ENCODE data around the gene ADAMTSL4.
A peak's percentile ranks its signal among the peaks of the same experiment; 100 is the strongest.
"Not testable (repeated sequence)": the region's sequence is repeated elsewhere in the genome, so short reads cannot be mapped to it uniquely, and the experiment has no call there.

ADAMTSL4 gene

DNA sequence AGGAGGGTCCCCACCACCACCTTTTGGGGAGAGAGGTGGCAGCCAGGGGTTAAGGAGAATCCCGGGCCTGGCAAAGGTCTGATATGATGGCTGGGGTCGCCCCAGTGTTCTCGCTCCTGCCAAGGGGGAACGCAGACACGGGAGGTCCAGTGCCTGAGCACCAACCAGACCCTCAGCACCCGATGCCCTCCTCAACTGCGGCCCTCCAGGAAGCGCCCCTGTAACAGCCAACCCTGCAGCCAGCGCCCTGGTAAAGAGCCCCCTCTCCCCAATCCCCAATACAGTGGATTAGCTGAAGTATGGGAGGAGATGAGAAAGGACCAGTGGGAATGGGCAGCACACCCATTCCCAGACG, 10.4 kb downstream of the ADAMTSL4 start:
- no peaks in the 10 kb centered on the region for H3K27me3 ChIP-seq
- no peaks in the 10 kb centered on the region for H3K9me3 ChIP-seq
- H3K36me3 ChIP-seq, result no peaks in the 10 kb centered on the region
- no peak for TF ChIP-seq Cebpa-rat (IDR thresholded peaks at IDR 0.05)
- H3K4me2 ChIP-seq, result no peak overlapping the region
- peaks cover 55% of the 10 kb centered on the region for H3K4me1 ChIP-seq
- H3K9ac ChIP-seq, result no peak overlapping the region
- H3K27ac ChIP-seq, result 0 out of 2 replicates have a peak overlapping the region, but pooled peaks have one; percentile 38
- no peak overlapping the region for H3K4me3 ChIP-seq
- peaks cover 39% of the 10 kb centered on the region for H4K20me1 ChIP-seq

DNA sequence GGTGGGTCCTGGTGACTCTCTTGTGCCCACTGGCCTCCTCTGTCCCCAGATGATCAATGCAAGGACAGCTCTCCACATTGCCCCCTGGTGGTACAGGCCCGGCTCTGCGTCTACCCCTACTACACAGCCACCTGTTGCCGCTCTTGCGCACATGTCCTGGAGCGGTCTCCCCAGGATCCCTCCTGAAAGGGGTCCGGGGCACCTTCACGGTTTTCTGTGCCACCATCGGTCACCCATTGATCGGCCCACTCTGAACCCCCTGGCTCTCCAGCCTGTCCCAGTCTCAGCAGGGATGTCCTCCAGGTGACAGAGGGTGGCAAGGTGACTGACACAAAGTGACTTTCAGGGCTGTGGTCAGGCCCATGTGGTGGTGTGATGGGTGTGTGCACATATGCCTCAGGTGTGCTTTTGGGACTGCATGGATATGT, 10.8 kb downstream of the ADAMTSL4 start:
- peak overlapping the region; percentile 100 for H3K4me2 ChIP-seq
- no peak overlapping the region for H3K27ac ChIP-seq
- no peaks in the 10 kb centered on the region for H3K27me3 ChIP-seq
- no peak overlapping the region for H3K4me3 ChIP-seq
- peaks cover 59% of the 10 kb centered on the region for H3K4me1 ChIP-seq
- no peak overlapping the region for H3K9ac ChIP-seq
- H3K9me3 ChIP-seq, result no peaks in the 10 kb centered on the region
- no peaks in the 10 kb centered on the region for H3K36me3 ChIP-seq
- no peak for TF ChIP-seq Cebpa-rat (IDR thresholded peaks at IDR 0.05)
- peaks cover 39% of the 10 kb centered on the region for H4K20me1 ChIP-seq

- Histone ChIP-seq H3K27ac (peak overlapping the region; percentile 89), H3K4me2 (peak overlapping the region; percentile 100), H3K4me3 (peak overlapping the region; percentile 70), H3K4me1 (peaks cover 66% of the 10 kb centered on the region), H4K20me1 (peaks cover 39% of the 10 kb centered on the region), H3K9me3 (no peaks in the 10 kb centered on the region), H3K27me3 (no peaks in the 10 kb centered on the region), H3K9ac (peak overlapping the region; percentile 86), H3K36me3 (no peaks in the 10 kb centered on the region)
- no peak for TF ChIP-seq Cebpa-rat (IDR thresholded peaks at IDR 0.05)
Measured at GRCh38 chr1:150560576-150561253, 11.5 kb downstream of the ADAMTSL4 start.

DNA sequence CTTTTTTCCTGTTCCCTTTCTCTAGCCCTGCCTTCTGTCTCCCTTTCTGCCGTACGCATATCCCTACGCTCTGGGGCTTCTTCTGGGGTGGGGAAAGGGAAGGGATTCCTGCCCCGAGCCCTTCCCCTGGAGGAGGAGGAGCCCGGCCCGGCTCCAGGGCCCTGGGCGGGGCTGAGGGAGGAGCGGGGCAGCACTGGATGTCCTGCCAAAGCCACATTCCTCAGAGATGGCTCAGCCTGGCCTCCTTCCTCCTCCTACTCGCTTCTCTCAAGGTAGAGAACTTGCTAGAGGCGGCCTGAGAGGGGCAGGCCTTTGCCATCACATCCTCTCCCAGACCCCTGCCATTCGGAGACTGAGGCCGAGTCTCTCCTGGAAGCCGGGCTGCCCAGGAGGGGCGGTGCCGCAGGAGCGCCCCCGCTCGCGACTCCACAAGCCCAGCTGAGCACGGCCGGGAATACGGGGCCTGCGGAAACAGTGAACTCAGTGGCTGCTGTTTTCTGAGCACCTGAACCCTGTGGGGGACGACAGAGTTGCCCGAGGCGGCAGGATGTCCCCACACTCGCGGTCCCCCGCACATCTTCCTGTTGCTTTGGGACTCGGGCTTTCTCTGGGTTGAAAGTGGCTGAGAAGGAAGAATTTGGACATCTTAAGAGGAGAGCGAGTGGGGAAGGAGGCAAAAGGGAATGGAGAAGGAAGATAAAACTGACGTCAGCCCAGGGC, 12.2 kb downstream of the ADAMTSL4 start:
- H3K9ac ChIP-seq, result peak overlapping the region; percentile 86
- H3K27ac ChIP-seq, result peak overlapping the region; percentile 89
- H3K9me3 ChIP-seq, result no peaks in the 10 kb centered on the region
- H3K36me3 ChIP-seq, result no peaks in the 10 kb centered on the region
- peak overlapping the region; percentile 70 for H3K4me3 ChIP-seq
- H3K4me1 ChIP-seq, result peaks cover 73% of the 10 kb centered on the region
- TF ChIP-seq Cebpa-rat (IDR thresholded peaks at IDR 0.05), result no peak
- no peaks in the 10 kb centered on the region for H3K27me3 ChIP-seq
- peaks cover 40% of the 10 kb centered on the region for H4K20me1 ChIP-seq
- H3K4me2 ChIP-seq, result peak overlapping the region; percentile 100

- no peaks in the 10 kb centered on the region for H3K9me3 ChIP-seq
- peaks cover 79% of the 10 kb centered on the region for H3K4me1 ChIP-seq
- peak overlapping the region; percentile 89 for H3K27ac ChIP-seq
- H3K9ac ChIP-seq, result peak overlapping the region; percentile 86
- H3K36me3 ChIP-seq, result no peaks in the 10 kb centered on the region
- H3K4me3 ChIP-seq, result peak overlapping the region; percentile 70
- H4K20me1 ChIP-seq, result peaks cover 45% of the 10 kb centered on the region
- TF ChIP-seq Cebpa-rat (IDR thresholded peaks at IDR 0.05), result no peak
- H3K4me2 ChIP-seq, result peak overlapping the region; percentile 100
- H3K27me3 ChIP-seq, result no peaks in the 10 kb centered on the region
Measured at GRCh38 chr1:150561974-150562445, 12.8 kb downstream of the ADAMTSL4 start.

DNA sequence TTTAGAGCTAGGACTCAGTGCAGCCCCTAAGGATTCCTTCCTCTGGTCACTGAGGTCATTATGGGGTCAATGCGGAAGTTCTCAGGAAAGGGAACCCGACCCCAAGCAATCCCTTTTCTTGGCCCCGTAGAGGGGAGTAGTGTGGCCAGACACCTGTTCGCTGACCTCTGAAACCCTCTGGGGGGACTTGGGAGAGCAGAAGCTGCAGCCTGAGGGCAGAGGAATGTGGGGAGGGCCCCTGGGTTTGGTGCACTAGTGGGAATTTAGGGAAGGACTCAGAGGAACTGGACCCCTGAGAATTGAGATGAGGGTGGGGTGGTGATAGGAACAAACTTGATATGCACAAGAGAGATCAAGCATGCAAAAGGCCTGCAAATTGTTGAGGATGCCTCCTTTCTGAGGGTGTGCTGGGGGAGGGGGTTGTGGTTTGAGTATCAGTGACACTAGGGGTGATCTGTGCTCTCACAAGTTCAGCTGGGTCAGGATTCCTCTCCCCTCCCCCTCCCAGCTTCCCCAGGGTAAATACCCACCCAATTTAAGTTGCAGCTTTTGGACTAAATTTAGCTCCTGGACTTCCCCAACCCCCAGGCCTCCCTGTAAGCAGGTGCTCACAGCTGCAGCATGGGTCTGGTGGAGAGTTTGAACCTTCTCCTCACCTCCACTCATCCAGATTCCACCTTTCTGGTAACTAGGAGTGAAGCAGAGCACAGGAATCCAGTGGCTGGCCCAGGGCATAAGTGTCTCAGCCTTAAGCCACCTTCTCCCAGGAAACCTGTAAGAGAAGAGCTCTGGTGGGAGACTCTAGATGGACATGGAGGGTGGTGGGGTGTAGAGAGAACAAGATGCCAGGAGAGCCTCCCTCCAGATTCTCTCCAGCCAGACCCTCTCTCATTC, 13.5 kb downstream of the ADAMTSL4 start:
- Histone ChIP-seq H3K27me3 (no peaks in the 10 kb centered on the region), H3K4me3 (peak overlapping the region; percentile 70), H4K20me1 (peaks cover 52% of the 10 kb centered on the region), H3K9ac (peak overlapping the region; percentile 86), H3K4me2 (peak overlapping the region; percentile 100), H3K4me1 (peaks cover 85% of the 10 kb centered on the region), H3K9me3 (no peaks in the 10 kb centered on the region), H3K36me3 (no peaks in the 10 kb centered on the region), H3K27ac (peak overlapping the region; percentile 89)
- no peak for TF ChIP-seq Cebpa-rat (IDR thresholded peaks at IDR 0.05)

- H4K20me1 ChIP-seq, result peaks cover 60% of the 10 kb centered on the region
- no peaks in the 10 kb centered on the region for H3K9me3 ChIP-seq
- H3K27ac ChIP-seq, result peak overlapping the region; percentile 89
- H3K4me2 ChIP-seq, result peak overlapping the region; percentile 100
- no peak for TF ChIP-seq Cebpa-rat (IDR thresholded peaks at IDR 0.05)
- H3K36me3 ChIP-seq, result no peaks in the 10 kb centered on the region
- H3K4me3 ChIP-seq, result peak overlapping the region; percentile 70
- H3K27me3 ChIP-seq, result no peaks in the 10 kb centered on the region
- H3K4me1 ChIP-seq, result peaks cover 93% of the 10 kb centered on the region
- H3K9ac ChIP-seq, result peak overlapping the region; percentile 86
Measured at GRCh38 chr1:150563340-150564038, 14.3 kb downstream of the ADAMTSL4 start.

- Histone ChIP-seq H4K20me1 (peaks cover 66% of the 10 kb centered on the region), H3K4me2 (peak overlapping the region; percentile 100), H3K9me3 (no peaks in the 10 kb centered on the region), H3K9ac (peak overlapping the region; percentile 86; the same call in 1 of the 2 replicates), H3K36me3 (no peaks in the 10 kb centered on the region), H3K27me3 (no peaks in the 10 kb centered on the region), H3K27ac (peak overlapping the region; percentile 89), H3K4me1 (peaks cover 99% of the 10 kb centered on the region), H3K4me3 (peak overlapping the region; percentile 70; the same call in 1 of the 2 replicates)
- no peak for TF ChIP-seq Cebpa-rat (IDR thresholded peaks at IDR 0.05)
Measured at GRCh38 chr1:150564051-150564991, 15.1 kb downstream of the ADAMTSL4 start.

DNA sequence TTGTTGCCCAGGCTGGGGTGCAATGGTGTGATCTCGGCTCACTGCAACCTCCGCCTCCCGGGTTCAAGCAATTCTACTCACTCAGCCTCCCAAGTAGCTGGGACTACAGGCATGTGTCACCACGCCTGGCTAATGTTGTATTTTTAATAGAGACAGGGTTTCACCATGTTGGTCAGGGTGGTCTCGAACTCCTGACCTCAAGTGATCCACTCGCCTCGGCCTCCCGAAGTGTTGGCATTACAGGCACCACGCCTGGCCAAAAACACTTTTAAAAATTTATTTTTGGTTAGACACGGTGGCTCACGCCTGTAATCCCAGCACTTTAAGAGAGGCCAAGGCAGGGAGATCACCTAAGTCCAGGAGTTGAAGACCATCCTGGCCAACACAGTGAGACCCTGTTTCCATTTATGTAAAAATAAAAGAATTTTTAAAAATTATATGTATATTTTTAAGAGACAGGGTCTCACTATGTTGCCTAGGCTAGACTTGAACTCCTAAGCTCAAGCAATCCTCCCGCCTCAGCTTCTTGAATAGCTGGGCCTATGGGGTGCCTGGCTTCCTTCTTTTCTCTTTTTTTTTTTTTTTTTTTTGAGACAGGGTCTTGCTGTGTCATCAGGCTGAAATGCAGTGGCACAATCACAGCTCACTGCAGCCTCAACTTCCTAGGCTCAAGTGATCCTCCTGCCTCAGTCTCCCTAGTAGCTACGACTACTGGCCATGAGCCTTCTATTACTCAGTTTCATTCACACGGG, 16.2 kb downstream of the ADAMTSL4 start:
- not testable (repeated sequence) for H3K4me3 ChIP-seq, H3K27me3 ChIP-seq, H3K9me3 ChIP-seq, H3K36me3 ChIP-seq
- Histone ChIP-seq H3K4me1 (peaks cover 99% of the 10 kb centered on the region), H4K20me1 (peaks cover 67% of the 10 kb centered on the region), H3K27ac (peak overlapping the region; percentile 89), H3K4me2 (peak overlapping the region; percentile 100), H3K9ac (peak overlapping the region; percentile 0; the same call in 1 of the 2 replicates)

Measured in BLaER1 (cell line).